ENCODE measurements around the gene RHOV. TPM values are rescaled to one million over a fixed set of nuclear protein-coding genes. Genes with fewer than 3 reads are reported as not detected.
A peak's percentile ranks its signal among the peaks of the same experiment; 100 is the strongest.

Gene RHOV
- polyA plus RNA-seq, 2 of the 4 experiments (the other 2 are of a cell fraction), result 7.6 to 13.0 TPM

DNA sequence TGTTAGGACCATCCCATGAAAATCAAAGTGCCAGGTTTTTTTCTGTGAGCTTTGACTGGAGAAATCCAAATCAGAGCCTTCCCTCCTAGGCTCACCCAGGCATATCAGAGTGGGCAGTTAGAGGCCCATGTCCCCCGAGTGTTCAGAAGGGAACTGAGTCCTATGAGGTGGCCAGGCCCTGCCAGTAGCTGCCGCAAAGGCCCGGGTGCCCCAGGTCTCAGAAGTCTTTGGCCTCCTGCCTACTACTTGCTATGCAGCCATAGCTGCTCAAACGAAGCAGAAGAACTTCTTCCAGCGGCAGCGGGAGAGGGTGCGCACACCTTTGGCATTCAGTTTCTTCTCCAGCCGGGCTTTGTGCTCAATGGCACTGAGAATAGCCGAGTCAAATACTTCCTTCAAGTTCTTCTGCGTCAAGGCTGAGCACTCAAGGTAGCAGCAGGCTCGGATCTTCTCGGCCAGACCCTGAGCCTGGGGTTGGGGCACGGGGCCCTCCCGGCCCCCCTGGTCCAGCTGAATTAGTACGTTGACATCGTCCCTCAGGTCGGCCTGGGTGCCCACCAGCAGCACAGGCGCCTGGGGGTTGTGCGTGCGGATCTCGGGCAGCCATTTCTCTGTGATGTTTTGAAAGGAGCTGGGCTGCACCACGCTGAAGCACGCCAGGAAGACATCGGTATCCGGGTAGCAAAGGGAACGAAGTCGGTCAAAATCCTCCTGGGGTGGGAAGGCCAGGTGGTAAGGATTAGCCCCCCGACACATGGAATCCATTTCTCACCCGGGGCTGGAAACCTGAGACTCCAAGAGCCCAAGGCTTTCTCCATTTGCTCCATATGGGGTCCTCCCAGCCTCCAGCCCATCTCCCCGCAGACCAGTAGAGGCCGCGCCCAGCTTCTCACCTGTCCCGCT, 992 bp downstream of the RHOV start:
- TF ChIP-seq ESRRA (IDR thresholded peaks at IDR 0.05; ENCODE audit: borderline replicate concordance, low read length), result no peak
- TF ChIP-seq GATA3 (IDR thresholded peaks at IDR 0.05; ENCODE audit: borderline replicate concordance), result no peak
- no peak for TF ChIP-seq MYC (IDR thresholded peaks at IDR 0.05; ENCODE audit: borderline replicate concordance, low read length)
- TF ChIP-seq CHD4 (IDR thresholded peaks at IDR 0.05; ENCODE audit: borderline replicate concordance), result no peak
- TF ChIP-seq, protein P1, sequence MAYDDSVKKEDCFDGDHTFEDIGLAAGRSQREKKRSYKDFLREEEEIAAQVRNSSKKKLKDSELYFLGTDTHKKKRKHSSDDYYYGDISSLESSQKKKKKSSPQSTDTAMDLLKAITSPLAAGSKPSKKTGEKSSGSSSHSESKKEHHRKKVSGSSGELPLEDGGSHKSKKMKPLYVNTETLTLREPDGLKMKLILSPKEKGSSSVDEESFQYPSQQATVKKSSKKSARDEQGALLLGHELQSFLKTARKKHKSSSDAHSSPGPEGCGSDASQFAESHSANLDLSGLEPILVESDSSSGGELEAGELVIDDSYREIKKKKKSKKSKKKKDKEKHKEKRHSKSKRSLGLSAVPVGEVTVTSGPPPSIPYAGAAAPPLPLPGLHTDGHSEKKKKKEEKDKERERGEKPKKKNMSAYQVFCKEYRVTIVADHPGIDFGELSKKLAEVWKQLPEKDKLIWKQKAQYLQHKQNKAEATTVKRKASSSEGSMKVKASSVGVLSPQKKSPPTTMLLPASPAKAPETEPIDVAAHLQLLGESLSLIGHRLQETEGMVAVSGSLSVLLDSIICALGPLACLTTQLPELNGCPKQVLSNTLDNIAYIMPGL (CRISPR knock-in tag; IDR thresholded peaks at IDR 0.05; ENCODE audit: borderline replicate concordance), result no peak
- TF ChIP-seq, protein P2, sequence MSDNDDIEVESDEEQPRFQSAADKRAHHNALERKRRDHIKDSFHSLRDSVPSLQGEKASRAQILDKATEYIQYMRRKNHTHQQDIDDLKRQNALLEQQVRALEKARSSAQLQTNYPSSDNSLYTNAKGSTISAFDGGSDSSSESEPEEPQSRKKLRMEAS (IDR thresholded peaks at IDR 0.05), result no peak
- no peak for TF ChIP-seq RCOR1 (IDR thresholded peaks at IDR 0.05; ENCODE audit: low read depth, low read length)
- no peak for TF ChIP-seq ZNF302 (CRISPR knock-in tag; IDR thresholded peaks at IDR 0.05)
- no peak for TF ChIP-seq ZSCAN20 (CRISPR knock-in tag; IDR thresholded peaks at IDR 0.05)
- peak overlapping the region; percentile 93 to 99 for H3K27ac ChIP-seq
- POLR2A ChIA-PET, result interaction anchor here (0.9 to 1.7 kb wide), 7 partner anchors 9 to 22 kb away, joined by 4 to 17 read pairs (median 5); partner anchors contain the start of gene VPS18

DNA sequence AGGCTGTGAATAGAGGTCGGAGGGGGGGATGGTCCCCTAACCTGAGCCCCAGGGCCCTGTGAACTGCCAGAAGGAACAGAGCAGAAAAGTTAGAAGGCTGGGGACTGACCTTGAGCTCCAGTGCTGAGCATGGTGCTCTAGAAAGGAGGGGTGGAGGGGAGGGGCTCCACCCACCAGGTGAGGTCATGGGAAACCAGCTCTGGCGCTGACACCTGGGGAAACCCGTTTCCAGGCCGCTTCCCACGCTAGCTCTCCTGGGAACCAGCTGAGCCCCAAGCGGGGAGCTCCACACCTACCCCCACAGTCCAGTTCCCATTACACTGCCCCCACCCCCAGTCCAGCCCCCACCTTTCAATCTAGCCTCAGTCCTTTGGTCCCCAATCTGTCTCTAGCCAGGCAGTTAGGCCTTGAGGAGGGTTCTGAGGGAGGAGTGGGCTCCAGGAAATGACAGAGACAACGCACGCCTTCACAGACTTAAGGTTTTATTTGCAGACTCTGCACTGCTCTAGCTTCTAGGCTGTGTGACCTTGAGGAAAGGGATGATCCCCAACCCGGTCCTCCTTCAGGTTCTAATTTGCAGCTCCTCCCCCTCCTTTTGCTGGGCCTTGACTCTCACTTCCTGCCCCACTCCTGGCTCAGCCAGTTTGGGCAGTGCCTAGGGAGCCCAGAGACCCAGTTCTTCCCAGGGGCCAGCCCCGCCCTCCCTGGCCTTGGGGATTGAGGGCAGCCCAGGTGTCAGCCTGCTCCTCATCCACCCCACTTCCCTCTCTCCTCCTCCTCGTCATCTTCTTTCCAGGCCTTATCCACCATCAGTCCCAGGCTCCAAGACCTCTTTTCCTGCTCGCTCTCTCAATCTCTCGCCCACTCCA, 2.1 kb downstream of the RHOV start:
- TF ChIP-seq POLR2AphosphoS2 (conservative IDR thresholded peaks at IDR 0.05; ENCODE audit: low read length) (no peak), FOSB (CRISPR knock-in tag; IDR thresholded peaks at IDR 0.05) (no peak), KDM1A (IDR thresholded peaks at IDR 0.05; ENCODE audit: low read depth) (no peak), ZC3H11A (IDR thresholded peaks at IDR 0.05) (no peak), JUNB (IDR thresholded peaks at IDR 0.05) (no peak), RFX5 (IDR thresholded peaks at IDR 0.05) (no peak), FOSL2 (IDR thresholded peaks at IDR 0.05) (no peak), FOSL2 (CRISPR knock-in tag; IDR thresholded peaks at IDR 0.05) (no peak), EHF (CRISPR knock-in tag; IDR thresholded peaks at IDR 0.05) (no peak), ESRRA (IDR thresholded peaks at IDR 0.05; ENCODE audit: borderline replicate concordance, low read length) (no peak), KDM5A (IDR thresholded peaks at IDR 0.05) (no peak), ZFP36 (IDR thresholded peaks at IDR 0.05; ENCODE audit: borderline replicate concordance, partially characterized antibody) (no peak), HOXB13 (CRISPR knock-in tag; IDR thresholded peaks at IDR 0.05; ENCODE audit: low read depth) (no peak)
- TF ChIP-seq, protein P3, sequence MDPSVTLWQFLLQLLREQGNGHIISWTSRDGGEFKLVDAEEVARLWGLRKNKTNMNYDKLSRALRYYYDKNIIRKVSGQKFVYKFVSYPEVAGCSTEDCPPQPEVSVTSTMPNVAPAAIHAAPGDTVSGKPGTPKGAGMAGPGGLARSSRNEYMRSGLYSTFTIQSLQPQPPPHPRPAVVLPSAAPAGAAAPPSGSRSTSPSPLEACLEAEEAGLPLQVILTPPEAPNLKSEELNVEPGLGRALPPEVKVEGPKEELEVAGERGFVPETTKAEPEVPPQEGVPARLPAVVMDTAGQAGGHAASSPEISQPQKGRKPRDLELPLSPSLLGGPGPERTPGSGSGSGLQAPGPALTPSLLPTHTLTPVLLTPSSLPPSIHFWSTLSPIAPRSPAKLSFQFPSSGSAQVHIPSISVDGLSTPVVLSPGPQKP (IDR thresholded peaks at IDR 0.05; ENCODE audit: low read depth, low read length), result no peak
- TF ChIP-seq, protein P4, sequence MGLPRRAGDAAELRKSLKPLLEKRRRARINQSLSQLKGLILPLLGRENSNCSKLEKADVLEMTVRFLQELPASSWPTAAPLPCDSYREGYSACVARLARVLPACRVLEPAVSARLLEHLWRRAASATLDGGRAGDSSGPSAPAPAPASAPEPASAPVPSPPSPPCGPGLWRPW (IDR thresholded peaks at IDR 0.05), result no peak
- peak overlapping the region; percentile 94; the same call in 2 of the 3 replicates for H3K4me2 ChIP-seq
- no peaks in the 10 kb centered on the region for H3K9me3 ChIP-seq
- CTCF ChIA-PET, result interaction anchor here (0.7 to 6.4 kb wide), 5 partner anchors 20 to 153 kb away, joined by 3 to 42 read pairs (median 5); partner anchors contain the start of gene VPS18
- 0 out of 3 replicates have a peak overlapping the region, but pooled peaks have one; percentile 92 for H3K4me3 ChIP-seq
- H3K4me1 ChIP-seq, result peaks cover 14% of the 10 kb centered on the region
- DNase-seq (ENCODE audit: low read depth in 1 of 2, low spot score in 1 of 2) (no peak), ATAC-seq (no peak), FAIRE-seq (no peak)
- POLR2A ChIA-PET, result no interaction called here
- H3K27ac ChIP-seq, result peak overlapping the region in 1 of 2 experiments; percentile 99; a peak in 3 of 6 replicates
- 93% methylated on average over 13 of the region's 13 CpGs for WGBS (ENCODE audit: missing lambda C conversion rate)

More for the DNA sequence above, 992 bp downstream of the RHOV start:
- Histone ChIP-seq H3K4me3 (peak overlapping the region; percentile 92), H3K4me1 (peaks cover 12% of the 10 kb centered on the region), H3K4me2 (peak overlapping the region; percentile 94), H3K9me3 (no peaks in the 10 kb centered on the region)
- WGBS (ENCODE audit: missing lambda C conversion rate), result 43% methylated on average over 27 of the region's 33 CpGs
- no peak for ATAC-seq
- DNase-seq (ENCODE audit: low read depth in 1 of 2, low spot score in 1 of 2), result no peak
- CTCF ChIA-PET, result interaction anchor here (0.7 to 6.4 kb wide), 16 partner anchors 9 to 179 kb away, joined by 3 to 42 read pairs (median 4); partner anchors contain the start of genes GCHFR, PPP1R14D, RAD51 and VPS18
- FAIRE-seq, result no peak

All from A549 (cell line).